ENCODE data around the gene ADRA2B.
A peak's percentile ranks its signal among the peaks of the same experiment; 100 is the strongest.

Gene ADRA2B

DNA sequence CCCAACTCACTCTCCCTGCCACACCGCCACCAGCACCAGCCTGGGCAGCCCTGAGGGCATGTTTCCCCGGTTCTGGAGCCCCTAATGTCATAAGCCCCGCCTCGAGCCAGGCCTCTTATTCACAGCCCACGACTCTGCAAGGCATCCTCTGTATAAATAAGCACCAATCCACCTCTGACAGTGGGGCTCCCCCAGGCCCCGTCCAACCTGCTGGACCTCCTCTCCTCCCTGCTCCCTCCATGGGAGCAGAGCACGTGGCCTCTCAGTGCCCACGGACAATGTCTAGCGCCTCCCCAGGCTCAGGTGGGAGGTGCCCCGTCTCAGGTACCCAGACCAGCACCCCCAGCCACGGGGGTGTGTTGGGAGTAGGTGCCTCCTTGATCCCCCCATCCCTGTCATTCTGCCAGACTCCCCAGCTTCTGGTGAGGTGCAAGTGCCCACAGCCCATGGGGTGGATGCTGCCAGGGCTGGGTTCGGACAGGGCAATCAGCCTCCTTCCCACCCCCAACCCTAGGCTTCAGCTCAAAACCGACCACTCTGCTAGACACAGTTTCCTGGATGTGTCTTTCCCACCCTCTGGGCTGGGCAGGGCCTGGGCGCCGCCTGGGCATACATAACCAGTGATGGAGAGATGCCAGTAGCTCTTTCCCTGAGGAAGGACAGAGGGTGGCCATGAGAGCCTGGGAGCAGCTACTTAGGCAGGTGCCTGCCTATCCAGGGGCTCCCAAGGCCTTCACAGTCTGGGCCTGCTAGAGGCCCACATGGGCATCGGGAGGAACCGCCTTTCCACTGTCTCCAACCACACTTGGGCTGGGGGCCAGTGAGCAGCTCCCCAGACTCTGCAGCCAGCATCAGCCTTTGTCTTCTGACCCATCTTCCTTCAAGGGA is 1.6 kb upstream of the ADRA2B start:
- no peak for DNase-seq (ENCODE audit: low read depth)

DNA sequence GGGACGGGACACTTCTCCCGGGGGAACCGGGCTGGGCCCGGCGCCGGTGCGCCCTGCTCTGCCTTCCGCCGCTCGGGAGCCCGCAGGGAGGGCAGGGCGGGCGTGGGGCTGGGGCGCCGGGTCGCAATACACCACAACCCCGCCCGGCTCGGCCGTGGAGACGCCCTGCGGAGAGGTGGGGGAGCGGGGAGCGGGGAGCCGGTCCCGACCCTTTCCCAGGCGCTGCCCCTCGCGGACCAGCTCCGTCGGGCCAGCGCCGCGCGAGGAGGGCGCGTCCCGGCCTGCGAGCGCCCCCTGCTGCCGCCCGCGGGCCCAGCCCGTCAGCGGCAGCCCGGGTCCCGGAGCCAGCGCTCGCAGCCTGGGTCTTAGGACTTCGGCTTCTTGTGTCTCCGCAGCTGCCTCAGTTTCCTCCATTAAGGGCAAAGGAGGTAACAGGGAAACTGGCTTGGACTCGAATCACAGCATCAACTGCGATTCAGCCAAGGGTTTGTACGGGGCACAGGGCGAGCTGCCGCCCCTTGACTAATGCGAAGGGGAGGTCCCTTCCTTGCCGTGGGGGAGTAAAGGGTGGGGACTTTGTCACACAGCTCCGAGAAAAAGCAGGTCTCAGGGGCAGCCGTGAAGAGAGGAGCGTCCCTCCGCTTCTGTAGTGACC is 635 bp upstream of the ADRA2B start:
- peak; percentile 67 for DNase-seq (ENCODE audit: low read depth)

DNA sequence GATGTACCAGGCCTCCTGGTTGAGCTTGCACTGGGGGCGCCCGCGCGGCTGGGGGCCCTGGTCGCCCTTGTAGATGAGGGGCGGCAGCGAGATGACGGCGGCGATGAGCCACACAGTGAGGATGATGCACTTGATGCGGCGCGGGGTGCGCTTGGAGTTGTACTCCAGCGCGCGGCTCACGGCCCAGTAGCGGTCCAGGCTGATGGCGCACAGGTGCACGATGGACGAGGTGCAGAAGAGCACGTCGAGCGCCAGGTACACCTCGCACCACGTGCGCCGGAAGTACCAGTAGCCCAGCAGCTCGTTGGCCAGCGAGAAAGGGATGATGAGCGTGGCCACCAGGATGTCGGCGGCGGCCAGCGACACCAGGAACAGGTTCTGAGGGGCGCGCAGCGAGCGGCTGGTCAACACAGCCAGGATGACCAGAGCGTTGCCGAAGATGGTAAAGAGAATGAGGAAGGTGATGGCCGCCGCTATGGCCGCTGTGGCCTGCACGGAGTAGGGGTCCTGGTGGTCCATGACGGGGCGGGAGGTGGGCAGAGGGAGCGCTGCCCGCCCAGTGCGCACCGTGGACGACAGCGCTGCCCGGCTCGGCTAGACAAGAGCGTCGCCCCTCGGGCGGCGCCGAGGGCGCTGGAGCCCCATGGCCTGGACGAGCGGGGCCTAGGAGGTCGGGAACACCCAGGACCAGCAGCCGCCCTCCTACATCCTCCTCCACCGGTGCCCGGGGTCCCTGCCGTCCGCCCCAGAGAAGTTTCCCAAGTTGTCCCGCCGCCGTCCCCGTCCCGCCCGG is 544 bp downstream of the ADRA2B start:
- DNase-seq (ENCODE audit: low read depth) = no peak

DNA sequence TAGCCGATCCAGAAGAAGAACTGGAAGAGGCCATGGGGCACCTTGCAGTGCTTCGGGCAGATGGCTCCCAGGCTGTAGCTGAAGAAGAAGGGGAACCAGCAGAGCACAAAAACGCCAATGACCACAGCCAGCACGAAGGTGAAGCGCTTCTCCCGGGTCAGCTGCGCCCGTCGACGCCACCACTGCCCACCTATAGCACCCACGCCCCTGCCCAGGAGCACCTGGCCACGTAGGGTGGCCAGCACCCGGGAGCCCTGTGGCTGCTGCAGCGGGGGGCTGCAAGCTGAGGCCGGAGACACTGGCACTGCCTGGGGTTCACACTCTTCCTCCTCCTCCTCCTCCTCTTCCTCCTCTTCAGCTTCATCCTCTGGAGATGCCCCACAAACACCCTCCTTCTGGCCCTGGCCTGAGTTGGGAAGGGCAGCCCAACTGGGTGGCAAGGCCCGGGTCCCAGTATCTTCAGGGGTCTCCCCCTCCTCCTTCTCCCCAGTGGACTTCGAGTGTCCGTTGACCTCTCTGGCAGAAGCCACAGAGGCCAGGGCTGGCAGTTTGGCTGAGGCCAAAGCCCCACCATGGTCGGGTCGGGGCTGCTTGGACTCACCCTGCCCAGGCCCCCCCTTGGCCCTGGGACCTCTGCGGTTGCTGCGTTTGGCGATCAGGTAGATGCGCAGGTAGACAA is 1.3 kb downstream of the ADRA2B start:
- DNase-seq (ENCODE audit: low read depth) = no peak

DNA sequence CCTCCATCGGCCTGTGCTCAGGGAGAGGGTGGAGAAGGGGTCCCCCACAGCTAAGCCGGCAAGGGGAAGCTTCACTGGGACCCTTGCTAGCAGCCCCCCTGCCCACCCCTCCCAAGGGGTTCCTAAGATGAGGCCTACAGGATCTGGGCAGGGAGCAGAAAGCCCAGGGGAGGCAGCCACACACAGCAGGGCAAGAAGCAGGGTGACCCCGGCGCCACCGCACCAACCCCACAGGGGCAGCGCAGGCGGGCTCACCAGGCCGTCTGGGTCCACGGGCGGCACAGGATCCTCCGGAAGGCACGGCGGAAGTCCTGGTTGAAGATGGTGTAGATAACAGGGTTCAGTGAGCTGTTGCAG is 1.8 kb downstream of the ADRA2B start:
- DNase-seq (ENCODE audit: low read depth) = no peak

DNA sequence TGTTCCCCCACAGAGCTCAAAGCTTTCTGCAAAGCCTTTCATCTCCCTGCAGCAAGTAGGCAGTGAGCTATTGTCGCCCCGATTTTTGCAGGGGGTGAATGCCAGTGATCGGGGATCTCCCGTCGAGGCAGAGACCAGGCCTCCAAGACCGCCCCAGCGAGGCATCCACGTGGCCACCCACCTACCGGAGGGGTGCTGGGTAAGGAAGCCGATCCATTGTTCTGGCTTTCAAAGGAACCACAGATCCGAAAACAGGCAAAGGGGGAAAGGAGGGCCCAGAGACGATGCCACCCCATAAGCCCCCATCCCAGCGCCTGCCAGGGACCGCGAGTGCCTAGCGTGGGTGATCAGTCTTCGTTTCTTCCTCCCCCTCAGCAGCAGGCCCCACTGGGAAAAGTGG is 2.4 kb downstream of the ADRA2B start:
- no peak for DNase-seq (ENCODE audit: low read depth)

DNA sequence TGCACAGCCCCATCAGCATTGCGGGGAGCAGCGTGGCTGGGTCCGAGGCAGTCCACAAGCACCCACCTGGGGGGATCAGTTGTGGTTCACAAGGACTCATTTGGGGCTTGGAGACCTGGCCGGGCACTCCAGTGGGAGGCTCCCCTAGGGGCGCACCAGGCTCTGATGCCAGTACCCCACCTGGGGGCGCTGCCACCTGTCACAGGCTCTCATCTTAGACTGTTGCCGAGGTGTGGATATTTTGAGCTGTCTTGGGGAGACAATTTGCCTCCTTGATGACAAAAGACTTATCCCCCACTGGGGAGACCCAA is 3.0 kb downstream of the ADRA2B start:
- peak; percentile 24 for DNase-seq (ENCODE audit: low read depth)

DNA sequence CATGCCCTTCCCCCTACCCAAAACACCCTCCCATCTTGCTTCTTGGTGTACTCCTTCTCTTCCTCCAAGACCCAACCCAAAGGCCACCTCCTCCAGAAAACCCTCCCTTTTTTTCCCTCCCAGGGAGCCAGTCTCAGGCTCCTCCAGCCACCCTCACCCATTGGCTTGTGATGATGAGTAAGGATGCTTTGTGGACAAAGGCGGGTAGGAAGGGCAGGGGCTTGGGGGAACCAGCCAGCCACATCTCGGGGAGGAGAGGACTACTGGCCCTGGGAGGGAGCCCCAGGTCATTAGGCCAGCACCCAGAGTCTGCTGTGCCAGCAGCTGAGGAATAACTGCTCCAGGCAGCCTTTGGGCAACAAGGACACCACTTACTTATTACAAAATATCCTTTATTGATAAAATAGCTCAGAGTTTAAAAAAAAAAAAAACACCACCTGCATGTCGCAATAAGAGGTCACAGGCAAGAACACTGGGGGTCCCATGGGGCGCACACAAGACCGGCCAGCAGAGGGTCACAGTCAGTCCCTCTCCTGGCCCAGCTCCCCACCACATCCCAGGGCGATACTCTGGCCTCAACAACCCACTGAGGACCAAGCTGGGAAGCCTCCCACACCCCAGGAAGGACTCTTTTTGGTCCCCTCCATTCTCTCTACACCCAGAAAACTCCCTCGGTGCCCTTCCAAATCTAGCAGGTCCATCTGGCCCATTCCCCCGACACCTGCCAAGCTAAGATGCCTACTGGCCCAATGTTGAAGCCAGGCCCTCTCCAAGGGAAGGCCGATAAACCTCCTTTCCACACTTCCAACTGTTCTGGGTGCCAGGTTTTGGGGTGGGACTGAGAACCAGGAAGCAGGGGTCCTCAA is 3.6 kb downstream of the ADRA2B start:
- no peak for DNase-seq (ENCODE audit: low read depth)

DNA sequence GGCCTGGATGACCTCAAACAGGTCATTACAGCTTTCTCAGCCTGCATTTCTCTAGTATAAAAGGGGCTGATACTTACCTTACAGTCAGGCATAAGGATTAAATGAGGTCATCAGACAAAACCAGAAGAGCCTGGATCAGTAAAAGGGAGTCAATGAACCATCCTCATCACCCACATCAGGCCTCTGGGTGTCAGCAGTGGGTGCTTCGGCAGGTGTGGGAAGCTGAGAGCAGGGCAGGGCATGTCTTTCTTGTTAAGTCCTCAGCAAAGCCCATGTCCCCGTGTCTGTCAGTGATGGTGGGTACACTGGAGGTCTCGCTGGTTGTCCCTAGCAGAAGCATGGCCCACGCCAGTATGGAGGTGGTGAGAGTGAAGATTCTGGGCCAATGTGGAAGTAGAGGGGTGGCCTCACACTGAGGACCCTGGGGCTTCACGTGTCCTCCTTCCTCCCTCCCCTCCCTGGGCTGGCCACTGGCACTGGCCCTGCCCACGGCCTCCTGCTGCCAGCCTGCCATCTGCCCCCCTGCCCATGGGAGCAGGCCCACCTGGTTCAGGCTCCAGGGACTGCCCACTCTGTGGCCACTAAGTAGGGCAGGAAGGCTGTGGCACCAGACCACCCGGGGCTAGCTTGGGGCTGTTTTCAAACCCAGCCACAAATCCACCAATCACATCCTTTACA is 4.4 kb downstream of the ADRA2B start:
- DNase-seq (ENCODE audit: low read depth) = no peak

DNA sequence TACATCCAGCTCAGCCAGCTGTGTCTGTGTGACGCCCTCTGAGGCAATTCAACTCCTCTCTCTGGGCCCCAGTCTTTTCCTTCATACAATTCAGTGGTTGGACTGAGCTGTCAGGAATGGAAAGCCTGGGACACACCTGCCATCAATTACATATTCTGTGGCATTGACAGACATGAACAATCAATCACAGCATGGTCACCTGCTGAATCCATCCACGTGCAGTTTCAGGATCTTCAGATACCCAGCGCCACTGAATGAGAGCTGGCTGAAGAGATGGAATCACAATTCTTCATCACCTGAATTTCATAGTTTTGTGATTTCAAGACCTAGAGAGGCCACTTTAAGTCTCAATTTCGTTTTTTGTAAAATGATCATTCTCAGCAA is 5.1 kb downstream of the ADRA2B start:
- no peak for DNase-seq (ENCODE audit: low read depth)

DNA sequence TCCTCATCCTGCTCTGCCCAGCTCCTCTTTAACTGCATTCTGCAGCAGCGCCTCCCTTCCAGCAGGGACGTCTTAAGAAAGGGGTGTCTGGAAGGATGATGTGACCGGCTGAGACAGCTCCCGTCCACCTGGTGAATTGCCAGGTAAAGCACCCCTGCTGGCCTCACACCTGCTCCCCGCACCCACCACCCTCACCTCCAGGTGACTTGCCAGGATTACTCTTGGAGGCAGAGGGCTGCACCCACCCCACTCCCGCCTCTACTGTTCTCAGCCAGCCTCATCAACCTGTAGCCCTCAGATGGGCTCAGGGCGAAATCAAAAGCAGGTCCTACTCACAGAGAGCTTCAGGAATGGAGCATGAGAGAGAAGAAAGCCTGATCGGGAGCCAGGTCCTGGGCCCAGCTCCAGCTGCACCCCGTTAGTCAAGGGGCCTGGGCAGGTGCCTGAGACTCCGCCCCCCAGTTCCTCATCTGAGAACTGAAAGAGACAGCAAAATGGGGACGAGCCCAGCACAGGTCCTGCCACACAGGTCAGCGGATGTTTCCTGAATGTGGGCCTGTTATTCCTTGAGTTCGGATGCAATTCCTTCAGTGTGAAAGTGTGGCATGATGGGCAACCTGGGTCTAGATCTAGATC is 5.6 kb downstream of the ADRA2B start:
- no peak for DNase-seq (ENCODE audit: low read depth)

DNA sequence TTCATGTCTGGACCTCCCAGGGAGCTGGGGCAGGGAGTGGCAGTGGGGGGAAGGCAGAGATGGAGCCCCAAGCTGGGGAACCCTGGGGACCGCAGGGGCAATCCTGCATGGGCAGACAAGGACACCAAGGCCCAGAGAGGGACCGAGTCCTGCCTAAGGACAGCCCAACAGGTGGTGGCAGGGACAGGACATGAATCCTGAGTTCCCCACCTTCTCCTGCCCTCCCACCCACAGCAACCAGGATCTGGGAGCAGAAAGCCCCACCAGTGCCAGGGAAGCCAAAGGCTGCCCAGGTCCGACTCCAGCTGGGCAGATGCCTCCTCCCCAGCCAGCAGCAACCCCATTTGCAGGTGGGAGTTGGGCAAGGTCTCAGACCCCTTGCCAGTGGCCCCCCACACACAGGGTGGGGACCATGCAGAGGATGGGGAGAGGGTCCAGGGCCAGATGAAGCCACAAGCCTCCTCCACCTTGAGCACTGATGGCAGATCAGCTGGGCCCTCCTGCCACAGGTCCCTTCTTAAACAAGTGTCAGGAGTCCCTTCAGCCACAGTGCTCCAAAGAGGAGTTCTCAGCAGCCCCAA is 6.3 kb downstream of the ADRA2B start:
- no peak for DNase-seq (ENCODE audit: low read depth)

DNA sequence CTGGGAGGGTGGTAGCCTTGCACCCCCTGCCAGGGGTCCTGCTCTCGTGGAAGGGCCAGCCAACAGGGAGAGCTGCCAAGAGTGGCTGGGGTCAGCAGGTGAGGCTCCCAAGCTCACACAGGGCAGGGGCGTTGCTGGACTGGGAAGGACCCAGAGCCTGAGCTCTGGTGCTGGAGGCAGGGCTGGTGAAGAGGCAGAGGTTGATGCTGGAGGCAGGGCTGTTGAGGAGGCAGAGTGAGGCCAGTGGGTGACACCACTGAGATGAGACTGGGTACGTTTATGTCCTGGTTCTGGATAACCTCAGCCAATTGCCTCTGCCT is 7.0 kb downstream of the ADRA2B start:
- no peak for DNase-seq (ENCODE audit: low read depth)

DNA sequence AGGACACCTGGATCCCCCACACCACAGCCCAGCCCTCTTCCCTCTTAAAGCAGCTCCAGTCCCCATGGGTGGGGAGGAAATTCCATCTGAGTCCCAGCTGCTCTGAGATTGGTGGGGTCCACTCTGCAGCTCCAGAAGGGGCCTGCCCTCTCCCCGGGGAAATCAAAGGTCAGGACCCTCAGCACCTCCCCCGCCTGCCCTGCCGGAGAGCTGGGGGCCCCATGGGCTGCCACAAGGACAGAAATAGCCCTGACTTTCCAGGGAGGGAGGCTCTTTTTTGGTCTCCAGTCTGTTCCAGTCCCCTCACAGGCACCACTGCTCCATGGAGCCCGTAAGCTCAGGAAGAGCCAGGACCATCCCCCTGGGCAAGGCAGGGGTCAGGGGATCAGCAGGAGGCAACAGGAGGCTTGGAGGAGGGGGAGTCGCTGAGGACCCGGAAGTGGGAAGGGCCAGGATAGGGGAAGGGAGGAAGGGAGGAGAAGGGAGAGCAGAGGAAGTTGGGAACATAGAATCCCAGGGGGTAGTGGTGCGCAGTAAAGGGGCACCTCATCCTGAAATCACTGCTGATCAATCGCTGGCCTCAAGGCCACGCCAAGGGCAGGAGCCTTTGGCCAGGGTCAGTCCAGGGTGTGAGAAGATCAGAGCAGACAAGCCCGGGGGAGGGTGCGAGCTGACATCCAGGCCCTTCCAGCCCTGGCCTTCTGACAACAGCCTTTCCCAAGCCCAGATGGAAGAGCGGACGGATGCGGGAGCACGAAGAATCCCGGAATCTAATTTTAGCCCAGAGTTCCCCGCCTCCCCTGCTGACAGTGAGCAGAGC is 7.6 kb downstream of the ADRA2B start:
- no peak for DNase-seq (ENCODE audit: low read depth)

DNA sequence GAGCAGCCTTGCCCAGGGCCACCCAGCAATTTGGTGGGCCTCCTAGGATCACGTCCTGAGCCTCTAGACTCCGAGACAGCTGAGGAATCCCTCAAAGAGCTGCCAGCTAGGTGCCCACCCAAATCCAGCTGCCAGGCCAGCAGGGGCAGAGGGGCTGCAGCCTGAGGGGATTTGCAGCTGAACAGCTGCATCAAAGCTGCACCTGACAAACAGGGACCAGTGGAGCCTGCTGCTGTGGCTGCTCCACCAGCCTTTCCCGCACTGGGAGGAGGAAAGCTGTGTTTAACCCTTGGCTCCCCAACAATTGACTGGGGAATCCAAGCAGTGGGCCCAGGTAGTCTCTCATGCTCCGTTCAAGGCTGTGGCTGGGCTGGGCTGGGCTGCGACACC is 8.2 kb downstream of the ADRA2B start:
- DNase-seq (ENCODE audit: low read depth) = no peak

DNA sequence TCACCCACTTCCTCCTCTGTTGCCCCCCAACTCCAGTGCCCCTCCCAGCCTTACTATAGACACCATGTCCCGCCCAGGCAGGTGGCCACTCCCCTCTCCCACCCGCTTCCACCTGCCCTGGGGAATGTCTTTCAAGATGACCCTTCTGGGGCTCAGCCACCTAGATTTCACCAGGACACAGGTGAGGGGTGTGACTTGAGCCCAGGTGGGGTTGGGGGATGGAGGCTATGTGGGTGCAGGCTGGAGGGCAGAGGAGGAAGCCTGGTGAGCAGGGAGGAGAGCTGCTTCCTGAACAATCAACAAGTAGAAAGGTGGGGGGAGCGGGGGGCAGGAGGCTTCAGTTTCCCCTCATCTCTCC is 8.7 kb downstream of the ADRA2B start:
- DNase-seq (ENCODE audit: low read depth) = no peak

DNA sequence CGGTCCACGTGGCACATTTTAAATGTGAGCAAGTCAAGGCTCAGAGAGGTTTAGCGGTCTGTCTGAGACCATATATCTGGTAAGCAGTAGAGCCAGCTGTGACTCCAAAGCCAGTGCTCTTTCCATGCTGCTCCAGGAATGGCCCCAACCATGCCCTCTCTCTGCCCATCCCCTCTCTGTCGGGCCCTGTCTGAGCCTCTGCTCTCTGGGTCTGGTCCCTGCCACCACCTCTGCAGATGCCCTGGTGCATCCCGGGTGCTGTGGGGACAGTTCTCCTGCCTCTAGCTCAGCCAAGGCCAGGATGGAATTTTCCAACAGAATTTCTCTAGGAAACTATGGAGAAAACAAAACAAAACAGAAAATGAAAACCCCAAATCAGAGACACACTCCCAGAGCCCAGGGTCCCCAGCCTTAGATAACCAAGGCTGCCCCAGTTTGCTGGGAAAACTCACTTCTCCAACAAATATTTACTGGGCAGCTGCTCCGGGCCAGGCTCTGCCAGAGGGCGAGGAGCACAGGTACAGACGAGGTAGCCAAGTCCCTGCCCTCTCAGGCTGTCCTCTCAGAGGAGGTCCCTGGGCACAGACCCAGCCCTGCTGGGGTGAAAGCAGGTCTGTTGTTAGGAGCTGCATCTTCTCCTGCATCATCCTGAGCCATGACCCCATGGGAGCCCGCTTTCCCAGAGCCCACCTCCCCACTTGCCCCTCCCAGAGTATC is 9.2 kb downstream of the ADRA2B start:
- DNase-seq (ENCODE audit: low read depth) = no peak

DNA sequence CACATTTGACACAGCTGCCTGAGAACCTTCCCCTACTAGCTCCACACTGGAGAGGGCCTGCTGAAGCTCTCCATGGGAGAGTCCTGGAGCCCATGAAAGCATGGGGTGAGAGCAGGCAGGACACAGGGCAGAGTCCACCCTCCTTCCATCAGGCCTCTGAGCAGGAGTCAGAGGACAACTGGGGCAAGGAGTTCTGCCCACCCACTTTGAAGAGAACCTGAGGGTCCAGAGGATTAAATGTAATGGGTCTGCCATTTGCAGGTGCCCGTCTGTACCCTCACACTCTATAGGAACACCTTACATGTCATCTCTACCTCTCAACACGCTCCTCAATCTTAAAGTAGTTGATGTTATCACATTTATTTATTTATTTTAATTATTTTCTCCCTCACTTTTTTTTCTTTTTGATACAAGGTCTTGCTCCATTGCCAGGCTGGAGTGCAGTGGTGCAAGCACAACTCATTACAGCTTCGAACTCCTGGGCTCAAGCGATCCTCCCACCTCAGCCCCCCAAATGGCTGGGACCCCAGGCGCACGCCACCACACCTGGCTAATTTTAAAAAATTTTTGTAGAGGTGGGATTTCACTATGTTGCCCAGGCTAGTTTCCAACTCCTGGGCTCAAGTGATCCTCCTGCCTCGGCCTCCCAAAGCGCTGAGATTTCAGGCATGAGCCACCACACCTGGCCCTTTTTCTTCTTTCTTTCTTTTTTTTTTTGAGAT is 10.2 kb downstream of the ADRA2B start:
- no peak for DNase-seq (ENCODE audit: low read depth)
